HG03378 (cell line): ENCODE measurements around the gene SDC1.

Experiments
- ATAC-seq: cut with Tn5 transposase; IDR thresholded peaks from one replicate; pipeline ENCODE4 v1.9.1; 2021; ENCODE audit warnings: mild to moderate bottlenecking, moderate library complexity; ENCODE audit not compliant: unreplicated experiment

Gene SDC1

GRCh38 chr2:20229322-20230113 is 4.6 kb upstream of the SDC1 start:
- no peak for ATAC-seq

GRCh38 chr2:20227894-20228505 is 3.1 kb upstream of the SDC1 start:
- no peak for ATAC-seq

GRCh38 chr2:20226152-20226545 is 1.2 kb upstream of the SDC1 start:
- no peak for ATAC-seq

GRCh38 chr2:20225294-20226151 is 593 bp upstream of the SDC1 start:
- peak; percentile 48 for ATAC-seq

- no peak for ATAC-seq
These were observed 690 bp downstream of the SDC1 start for GRCh38 chr2:20224164-20224715.

GRCh38 chr2:20223407-20224163 is 1.3 kb downstream of the SDC1 start:
- ATAC-seq, result no peak

GRCh38 chr2:20222769-20223406 is 2.0 kb downstream of the SDC1 start:
- no peak for ATAC-seq

- no peak for ATAC-seq
These were observed 2.7 kb downstream of the SDC1 start for GRCh38 chr2:20222014-20222768.

GRCh38 chr2:20221555-20221973 is 3.4 kb downstream of the SDC1 start:
- no peak for ATAC-seq

GRCh38 chr2:20220806-20221554 is 4.0 kb downstream of the SDC1 start:
- ATAC-seq, result no peak

GRCh38 chr2:20219763-20220380 is 5.1 kb downstream of the SDC1 start:
- no peak for ATAC-seq

GRCh38 chr2:20218331-20219320 is 6.3 kb downstream of the SDC1 start:
- ATAC-seq, result no peak

GRCh38 chr2:20217041-20217970 is 7.6 kb downstream of the SDC1 start:
- ATAC-seq, result no peak

- ATAC-seq, result no peak
These were observed 8.6 kb downstream of the SDC1 start for GRCh38 chr2:20216130-20217025.
